D721Med (cell line): ENCODE data around the gene RBM15.

Source experiments
- DNase-seq: peaks from one replicate; pipeline ENCODE4 v3.0.0; 2011; ENCODE audit warnings: low spot score; ENCODE audit not compliant: insufficient read length
- FAIRE-seq: peaks from 2 replicates; lab custom pipeline; 2011; peaks lifted over from hg19 to GRCh38; lab: Jason Lieb, UNC
- CTCF ChIP-seq: IDR thresholded peaks from 2 replicates; pipeline ENCODE4 v1.5.1; 2012; ENCODE audit warnings: mild to moderate bottlenecking, control low read depth; ENCODE audit not compliant: insufficient read depth; ENCODE audit errors: missing control alignments

RBM15 gene

GRCh38 chr1:110341872-110342331, 2.7 kb downstream of the RBM15 start:
- FAIRE-seq (no peak), DNase-seq (no peak)
- TF ChIP-seq CTCF: no peak

- no peak for TF ChIP-seq CTCF
- DNase-seq (no peak), FAIRE-seq (no peak)
These were observed 4.1 kb downstream of the RBM15 start for GRCh38 chr1:110343249-110343648.

GRCh38 chr1:110344152-110344551, 5.0 kb downstream of the RBM15 start:
- FAIRE-seq: no peak
- TF ChIP-seq CTCF: no peak

GRCh38 chr1:110345480-110345879, 6.3 kb downstream of the RBM15 start:
- FAIRE-seq (no peak), DNase-seq (no peak)
- no peak for TF ChIP-seq CTCF

More at GRCh38 chr1:110344152-110344551, 5.0 kb downstream of the RBM15 start:
- no peak for DNase-seq

GRCh38 chr1:110346690-110347089, 7.5 kb downstream of the RBM15 start:
- FAIRE-seq: no peak

GRCh38 chr1:110347182-110347893, 8.2 kb downstream of the RBM15 start:
- FAIRE-seq (no peak), DNase-seq (no peak)
- TF ChIP-seq CTCF: no peak

More at GRCh38 chr1:110346690-110347089, 7.5 kb downstream of the RBM15 start:
- TF ChIP-seq CTCF: no peak
- DNase-seq: no peak

GRCh38 chr1:110348050-110348449, 8.9 kb downstream of the RBM15 start:
- TF ChIP-seq CTCF: no peak
- DNase-seq (no peak), FAIRE-seq (no peak)
